K562 (cell line): Measurements from ENCODE around the gene SMARCC1. TPM values are rescaled to one million over a fixed set of nuclear protein-coding genes. Genes with fewer than 3 reads are reported as not detected.
A peak's percentile ranks its signal among the peaks of the same experiment; 100 is the strongest.

Experiments used
- ATAC-seq: fragments of 200-7000 bp; cut with Tn5 transposase; 3 replicates; pipeline ENCODE4 v1.9.1; 2020; ENCODE audit warnings: moderate library complexity
- BruUV-seq: library from RNA; stranded (reverse); fragments of 400-500 nt; replicated peaks from 2 replicates; lab custom pipeline; 2021; lab: Mats Ljungman, UMichigan
- CTCF ChIA-PET: fragments of 300-600 bp; formaldehyde crosslinking; extraction: SDS; loops from one replicate; lab custom pipeline; 2021; ENCODE audit warnings: low intra/inter-chr PET ratio; lab: Yijun Ruan, JAX
- POLR2A ChIA-PET: fragments of 300-600, 350-650 bp; sonication (Branson Sonifier 250); formaldehyde crosslinking; extraction: SDS; loops from one replicate; lab custom pipeline; 2021; ENCODE audit warnings: antibody characterized with exemption, inconsistent platforms; lab: Yijun Ruan, JAX
- DNase-seq, 4 experiments: peaks; one replicate each; pipeline versions ENCODE4 v3.0.0 to v3.0.0-alpha.2; 2011 to 2018; ENCODE audit warnings: low spot score in 3 of 4, mixed read lengths in 3 of 4; ENCODE audit errors: extremely low read depth in 1 of 4
- FAIRE-seq: peaks from 2 replicates; lab custom pipeline; 2011; peaks lifted over from hg19 to GRCh38; lab: Jason Lieb, UNC
- H2AFZ ChIP-seq: 2 replicates; pipeline ENCODE4 v1.6.0; 2011; ENCODE audit warnings: low read depth, low read length, control low read depth, inconsistent platforms
- H3K27ac ChIP-seq: fragments of 200-600 bp; 3 replicates; pipeline ENCODE4 v1.8.0; 2011; ENCODE audit warnings: low read depth, mild to moderate bottlenecking, control low read depth, inconsistent platforms, low read length, moderate library complexity, mixed read lengths; ENCODE audit errors: extremely low read depth
- H3K27me3 ChIP-seq, 2 experiments: fragments of 300-600 bp in 1 of 2; 2 replicates in 1 of 2; 3 replicates in 1 of 2; pipeline versions ENCODE4 v1.6.0 to v1.8.0; 2011; ENCODE audit warnings: inconsistent platforms in 2 of 2, low read length in 2 of 2, mild to moderate bottlenecking in 1 of 2, mixed read lengths in 1 of 2, moderate library complexity in 1 of 2; ENCODE audit not compliant: control insufficient read depth in 2 of 2, insufficient read depth in 2 of 2
- H3K36me3 ChIP-seq: fragments of 300-600 bp; 3 replicates; pipeline ENCODE4 v1.8.0; 2011; ENCODE audit warnings: mild to moderate bottlenecking, low read length, inconsistent platforms; ENCODE audit not compliant: control insufficient read depth, insufficient read depth
- H3K4me1 ChIP-seq, 2 experiments: fragments of 200-600 bp in 1 of 2; replicated peaks in 1 of 2; 2 replicates in 1 of 2; 3 replicates in 1 of 2; pipeline versions ENCODE4 v1.5.1 to v1.8.0; 2011; ENCODE audit warnings: inconsistent platforms in 2 of 2, low read length in 2 of 2, mild to moderate bottlenecking in 1 of 2, mixed read lengths in 1 of 2, moderate library complexity in 1 of 2; ENCODE audit not compliant: control insufficient read depth in 2 of 2, insufficient read depth in 2 of 2
- H3K4me2 ChIP-seq: 2 replicates; pipeline ENCODE4 v1.6.1; 2011; ENCODE audit warnings: low read length, control low read depth, inconsistent platforms, mixed read lengths; ENCODE audit not compliant: insufficient read depth
- H3K4me3 ChIP-seq: fragments of 200-600 bp; sonication (generic), shearing (Covaris generic); 2 replicates; pipeline ENCODE4 v1.5.1; 2016; ENCODE audit warnings: control low read depth, inconsistent platforms
- H3K79me2 ChIP-seq: fragments of 200-600 bp; 3 replicates; pipeline ENCODE4 v1.8.0; 2011; ENCODE audit warnings: low read length, inconsistent platforms; ENCODE audit not compliant: control insufficient read depth, insufficient read depth
- H3K9ac ChIP-seq, 2 experiments: 2 replicates each; pipeline versions ENCODE4 v1.6.0 to v1.6.1; 2011; ENCODE audit warnings: low read depth in 2 of 2, low read length in 2 of 2, control low read depth in 1 of 2, inconsistent platforms in 1 of 2, mild to moderate bottlenecking in 1 of 2, mixed read lengths in 1 of 2; ENCODE audit not compliant: insufficient read depth in 1 of 2
- H3K9me1 ChIP-seq: one replicate; pipeline ENCODE4 v1.6.0; 2011; ENCODE audit warnings: inconsistent platforms, mild to moderate bottlenecking, low read length, moderate library complexity; ENCODE audit not compliant: control insufficient read depth, insufficient read depth
- H3K9me3 ChIP-seq: replicated peaks from 2 replicates; pipeline ENCODE4 v1.5.1; 2011; ENCODE audit warnings: low read depth, low read length, inconsistent platforms; ENCODE audit not compliant: control insufficient read depth, insufficient read depth
- H4K20me1 ChIP-seq: replicated peaks from 2 replicates; pipeline ENCODE4 v1.6.1; 2011; ENCODE audit warnings: low read length, inconsistent platforms, mixed read lengths; ENCODE audit not compliant: control insufficient read depth, insufficient read depth
- BCL6 ChIP-seq: fragments of 250-450 bp; sonication (Bioruptor Pico); IDR thresholded peaks from 2 replicates; pipeline ENCODE4 v1.4.0; 2020
- CBFB ChIP-seq: sonication (generic); formaldehyde crosslinking; IDR thresholded peaks from 2 replicates; pipeline ENCODE4 v1.4.0; 2020; ENCODE audit warnings: mild to moderate bottlenecking, missing genetic modification reagents
- MCM7 ChIP-seq, 2 experiments: fragments of 450-650 bp; IDR thresholded peaks; 2 replicates each; pipeline ENCODE4 v1.6.1; 2016 to 2018
- NEUROD1 ChIP-seq: fragments of 150-350 bp; IDR thresholded peaks from 2 replicates; pipeline ENCODE4 v1.6.1; 2014; ENCODE audit warnings: borderline replicate concordance, low read length, low read depth; ENCODE audit not compliant: partially characterized antibody
- RAD21 ChIP-seq, 2 experiments: fragments of 250-450 bp in 1 of 2; fragments of 450-650 bp in 1 of 2; sonication (Bioruptor Pico) in 1 of 2; formaldehyde crosslinking in 1 of 2; IDR thresholded peaks in 1 of 2; conservative IDR thresholded peaks in 1 of 2; 2 replicates each; pipeline versions ENCODE4 v1.4.0 to v1.8.0; 2020 to 2022; ENCODE audit warnings: mild to moderate bottlenecking in 2 of 2, moderate library complexity in 1 of 2
- RBFOX2 ChIP-seq: fragments of 200-400 bp; formaldehyde crosslinking; IDR thresholded peaks from 2 replicates; pipeline ENCODE4 v1.6.1; 2017; ENCODE audit warnings: low read depth, mild to moderate bottlenecking, low read length, moderate library complexity
- STAT5B ChIP-seq: fragments of 250-450 bp; sonication (Bioruptor Pico); IDR thresholded peaks from 2 replicates; pipeline ENCODE4 v1.8.0; 2021; ENCODE audit warnings: mild to moderate bottlenecking, inconsistent platforms
- ZEB2 ChIP-seq: fragments of 450-650 bp; IDR thresholded peaks from 2 replicates; pipeline ENCODE4 v1.6.1; 2016
- ZNF121 ChIP-seq: sonication (generic); formaldehyde crosslinking; conservative IDR thresholded peaks from 2 replicates; pipeline ENCODE4 v1.8.0; 2022; ENCODE audit warnings: missing genetic modification reagents
- ZNF133 ChIP-seq: fragments of 250-450 bp; sonication (Bioruptor Pico); IDR thresholded peaks from 2 replicates; pipeline ENCODE4 v1.4.0; 2020; ENCODE audit warnings: mild to moderate bottlenecking
- ZNF311 ChIP-seq: fragments of 250-450 bp; sonication (Bioruptor Pico); IDR thresholded peaks from 2 replicates; pipeline ENCODE4 v1.4.0; 2020; ENCODE audit warnings: mild to moderate bottlenecking, moderate library complexity
- ZSCAN29 ChIP-seq: fragments of 450-650 bp; IDR thresholded peaks from 2 replicates; pipeline ENCODE4 v1.6.1; 2017
- WGBS: fragments of 100-300 bp; shearing (Covaris generic); methylation state at CpG from one replicate; pipeline ENCODE4 v1.1.6; 2016; ENCODE audit warnings: low coverage, mixed read lengths; ENCODE audit not compliant: insufficient coverage; ENCODE audit errors: missing lambda C conversion rate; 5-methylcytosine and 5-hydroxymethylcytosine counted together
- in situ Hi-C: fragments of 300-500 bp; cut with MboI; formaldehyde crosslinking; loops from 4 replicates; pipeline ENCODE4 v1.15.0; 2018; ENCODE audit warnings: inconsistent platforms, mixed read lengths
- intact Hi-C: fragments of 100-400 bp; cut with micrococcal nuclease; formaldehyde crosslinking; loops from 2 replicates; pipeline ENCODE4 v1.14.2; 2022
- polyA plus RNA-seq, 8 experiments: library from polyadenylated mRNA; depleted of rRNA in 4 of 8; stranded (reverse) in 5 of 8; unstranded in 3 of 8; fragments of >200 nt; fragmentation: Nextera tagmentation in 2 of 8; fragmentation: Illumina TruSeq in 1 of 8; extraction: Ambion mirVana in 2 of 8; extraction: Trizol in 1 of 8; gene quantifications; 2 replicates each; pipeline versions ENCODE4 v1.2.1 to v1.2.3, GENCODE V29; 2011 to 2014; ENCODE audit warnings: inconsistent platforms in 1 of 8, missing spikeins in 1 of 8
- total RNA-seq, 7 experiments: library from RNA; depleted of rRNA in 6 of 7; stranded (reverse); fragments of >200 nt in 6 of 7; fragmentation: Illumina TruSeq in 2 of 7; extraction: Trizol in 2 of 7; gene quantifications; 2 replicates each; pipeline versions ENCODE4 v1.2.1 to v1.2.3, GENCODE V29; 2011 to 2021; ENCODE audit warnings: low replicate concordance in 1 of 7
- TF ChIP-seq, protein P1 (sequence below): IDR thresholded peaks from 2 replicates; pipeline ENCODE4 v1.6.1; 2016; ENCODE audit warnings: missing genetic modification characterization, missing compliant biosample characterization
- TF ChIP-seq, protein P2 (sequence below): IDR thresholded peaks from 2 replicates; pipeline ENCODE4 v1.6.1; 2011; ENCODE audit not compliant: insufficient read length; ENCODE audit errors: extremely low read depth
- TF ChIP-seq, protein P3 (sequence below), 3 experiments: fragments of 200-800 bp in 1 of 3; fragments of 250-450 bp in 1 of 3; fragments of 450-650 bp in 1 of 3; sonication (Bioruptor Pico) in 1 of 3; sonication (Bioruptor generic) in 1 of 3; formaldehyde crosslinking in 1 of 3; IDR thresholded peaks; 2 replicates each; pipeline versions ENCODE4 v1.6.1 to v1.8.0; 2016 to 2022; ENCODE audit warnings: mild to moderate bottlenecking in 2 of 3, missing genetic modification characterization in 2 of 3, missing compliant biosample characterization in 1 of 3, moderate library complexity in 1 of 3

SMARCC1 gene
- total and polyA plus RNA-seq, 9 of the 15 experiments (the other 6 are each of a cell fraction or from before 2014, with no cell fraction given) = 20.7 to 199 (median 66.0) TPM

DNA sequence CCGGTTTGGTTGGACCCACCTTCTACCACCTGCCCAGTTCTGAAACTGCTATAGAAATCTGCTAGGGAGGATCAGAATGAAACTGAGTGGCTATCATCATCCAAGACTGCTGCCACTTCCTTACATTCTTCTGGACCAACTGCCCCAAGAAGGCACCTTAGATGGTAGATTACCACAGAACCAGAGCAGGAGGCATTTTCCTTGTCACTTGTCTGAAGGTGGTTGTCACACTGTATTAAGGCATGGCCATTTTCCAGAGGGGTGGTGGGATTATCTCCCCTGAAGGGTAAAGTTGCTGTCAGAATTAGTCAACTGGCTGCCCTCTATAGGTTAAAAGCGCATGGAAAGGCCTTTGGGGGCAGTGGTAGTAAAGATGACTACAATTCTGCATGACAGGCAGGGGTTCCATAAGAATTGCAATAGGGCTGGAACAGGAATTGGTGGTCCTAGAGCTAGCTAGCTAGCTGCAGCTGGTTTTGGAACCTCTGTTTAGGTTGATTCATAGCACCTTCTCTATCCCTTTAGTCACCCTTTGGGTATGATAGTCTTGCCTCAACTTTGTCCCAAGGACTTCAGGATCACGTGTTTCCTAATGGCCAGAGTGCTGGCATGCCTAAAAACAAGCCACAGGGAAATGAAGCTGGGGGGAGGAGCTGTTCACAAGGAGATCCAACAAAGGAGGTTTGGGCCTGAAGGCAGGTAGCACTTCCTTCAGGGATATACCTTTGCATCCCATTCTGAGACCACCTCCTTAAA, 198.2 kb downstream of the SMARCC1 start:
- ChIA-PET CTCF (no interaction called here), POLR2A (interaction anchor here (0.7 to 1.5 kb wide), 4 partner anchors 9 to 32 kb away, joined by 3 to 4 read pairs (median 3); no protein-coding TSS in a partner anchor)
- ATAC-seq = 0 out of 3 replicates have a peak, but pooled peaks have one; percentile 7
- no peak for FAIRE-seq
- Histone ChIP-seq H3K4me1 (peaks cover 0 to 9% of the 10 kb centered on the region in 2 experiments; a peak in 2 of 5 replicates), H3K9ac (no peak overlapping the region; a peak in 1 of 4 replicates), H3K79me2 (no peaks in the 10 kb centered on the region), H3K36me3 (peaks cover 36% of the 10 kb centered on the region), H3K9me3 (no peaks in the 10 kb centered on the region), H3K4me3 (no peak overlapping the region), H2AFZ (no peak overlapping the region), H3K9me1 (no peaks in the 10 kb centered on the region), H3K4me2 (no peak overlapping the region), H4K20me1 (peaks cover 5% of the 10 kb centered on the region; the same call in 1 of the 2 replicates), H3K27me3 (peaks cover 0 to 5% of the 10 kb centered on the region in 2 experiments; a peak in 2 of 5 replicates), H3K27ac (no peak overlapping the region)
- 46% methylated on average over 3 of the region's 3 CpGs for WGBS
- in situ Hi-C loops = no loop called here
- no peak for DNase-seq
- intact Hi-C loops = loop anchor here (5.0 kb wide), 1 partner anchor 204 kb away; no protein-coding TSS in a partner anchor
- no TSS peak for BruUV-seq
- TF ChIP-seq ZNF133 (CRISPR knock-in tag) = no peak
- TF ChIP-seq, protein P1, sequence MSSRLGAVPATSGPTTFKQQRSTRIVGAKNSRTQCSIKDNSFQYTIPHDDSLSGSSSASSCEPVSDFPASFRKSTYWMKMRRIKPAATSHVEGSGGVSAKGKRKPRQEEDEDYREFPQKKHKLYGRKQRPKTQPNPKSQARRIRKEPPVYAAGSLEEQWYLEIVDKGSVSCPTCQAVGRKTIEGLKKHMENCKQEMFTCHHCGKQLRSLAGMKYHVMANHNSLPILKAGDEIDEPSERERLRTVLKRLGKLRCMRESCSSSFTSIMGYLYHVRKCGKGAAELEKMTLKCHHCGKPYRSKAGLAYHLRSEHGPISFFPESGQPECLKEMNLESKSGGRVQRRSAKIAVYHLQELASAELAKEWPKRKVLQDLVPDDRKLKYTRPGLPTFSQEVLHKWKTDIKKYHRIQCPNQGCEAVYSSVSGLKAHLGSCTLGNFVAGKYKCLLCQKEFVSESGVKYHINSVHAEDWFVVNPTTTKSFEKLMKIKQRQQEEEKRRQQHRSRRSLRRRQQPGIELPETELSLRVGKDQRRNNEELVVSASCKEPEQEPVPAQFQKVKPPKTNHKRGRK = no peak
- no peak for TF ChIP-seq ZNF311 (CRISPR knock-in tag)
- TF ChIP-seq RAD21 (CRISPR knock-in tag; conservative IDR thresholded peaks at IDR 0.05 in 1 of 2, IDR thresholded peaks at IDR 0.05 in 1 of 2) = no peak
- TF ChIP-seq ZSCAN29 = no peak
- TF ChIP-seq CBFB (CRISPR knock-in tag) = no peak
- no peak for TF ChIP-seq ZNF121 (CRISPR knock-in tag)
- TF ChIP-seq STAT5B (CRISPR knock-in tag) = no peak
- no peak for TF ChIP-seq RBFOX2
- TF ChIP-seq, protein P2, sequence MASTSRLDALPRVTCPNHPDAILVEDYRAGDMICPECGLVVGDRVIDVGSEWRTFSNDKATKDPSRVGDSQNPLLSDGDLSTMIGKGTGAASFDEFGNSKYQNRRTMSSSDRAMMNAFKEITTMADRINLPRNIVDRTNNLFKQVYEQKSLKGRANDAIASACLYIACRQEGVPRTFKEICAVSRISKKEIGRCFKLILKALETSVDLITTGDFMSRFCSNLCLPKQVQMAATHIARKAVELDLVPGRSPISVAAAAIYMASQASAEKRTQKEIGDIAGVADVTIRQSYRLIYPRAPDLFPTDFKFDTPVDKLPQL = no peak
- TF ChIP-seq ZEB2 = no peak
- no peak for TF ChIP-seq NEUROD1
- TF ChIP-seq, protein P3, sequence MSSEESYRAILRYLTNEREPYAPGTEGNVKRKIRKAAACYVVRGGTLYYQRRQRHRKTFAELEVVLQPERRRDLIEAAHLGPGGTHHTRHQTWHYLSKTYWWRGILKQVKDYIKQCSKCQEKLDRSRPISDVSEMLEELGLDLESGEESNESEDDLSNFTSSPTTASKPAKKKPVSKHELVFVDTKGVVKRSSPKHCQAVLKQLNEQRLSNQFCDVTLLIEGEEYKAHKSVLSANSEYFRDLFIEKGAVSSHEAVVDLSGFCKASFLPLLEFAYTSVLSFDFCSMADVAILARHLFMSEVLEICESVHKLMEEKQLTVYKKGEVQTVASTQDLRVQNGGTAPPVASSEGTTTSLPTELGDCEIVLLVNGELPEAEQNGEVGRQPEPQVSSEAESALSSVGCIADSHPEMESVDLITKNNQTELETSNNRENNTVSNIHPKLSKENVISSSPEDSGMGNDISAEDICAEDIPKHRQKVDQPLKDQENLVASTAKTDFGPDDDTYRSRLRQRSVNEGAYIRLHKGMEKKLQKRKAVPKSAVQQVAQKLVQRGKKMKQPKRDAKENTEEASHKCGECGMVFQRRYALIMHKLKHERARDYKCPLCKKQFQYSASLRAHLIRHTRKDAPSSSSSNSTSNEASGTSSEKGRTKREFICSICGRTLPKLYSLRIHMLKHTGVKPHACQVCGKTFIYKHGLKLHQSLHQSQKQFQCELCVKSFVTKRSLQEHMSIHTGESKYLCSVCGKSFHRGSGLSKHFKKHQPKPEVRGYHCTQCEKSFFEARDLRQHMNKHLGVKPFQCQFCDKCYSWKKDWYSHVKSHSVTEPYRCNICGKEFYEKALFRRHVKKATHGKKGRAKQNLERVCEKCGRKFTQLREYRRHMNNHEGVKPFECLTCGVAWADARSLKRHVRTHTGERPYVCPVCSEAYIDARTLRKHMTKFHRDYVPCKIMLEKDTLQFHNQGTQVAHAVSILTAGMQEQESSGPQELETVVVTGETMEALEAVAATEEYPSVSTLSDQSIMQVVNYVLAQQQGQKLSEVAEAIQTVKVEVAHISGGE (CRISPR knock-in tag; IDR thresholded peaks at IDR 0.05) = no peak
- no peak for TF ChIP-seq BCL6
- no peak for TF ChIP-seq MCM7 (IDR thresholded peaks at IDR 0.05)
